H1 (cell line): ENCODE measurements around the gene HSD17B8. TPM values are rescaled to one million over a fixed set of nuclear protein-coding genes. Genes with fewer than 3 reads are reported as not detected.

ENCODE experiments used
- CTCF ChIP-seq, 3 experiments: IDR thresholded peaks; 1 replicate in 2 of 3; 2 replicates in 1 of 3; pipeline versions ENCODE4 v1.5.1 to v1.6.1; 2011; ENCODE audit warnings: low read length in 3 of 3, mild to moderate bottlenecking in 3 of 3, inconsistent platforms in 2 of 3, low read depth in 1 of 3, moderate library complexity in 1 of 3; ENCODE audit not compliant: insufficient read depth in 1 of 3; ENCODE audit errors: control extremely low read depth in 1 of 3
- GTF2F1 ChIP-seq: IDR thresholded peaks from 2 replicates; pipeline ENCODE4 v1.6.1; 2012; ENCODE audit warnings: low read depth, low read length, improper control_type of control experiment, borderline replicate concordance
- MAFK ChIP-seq: IDR thresholded peaks from 2 replicates; pipeline ENCODE4 v1.6.1; 2012; ENCODE audit warnings: low read depth, mild to moderate bottlenecking, improper control_type of control experiment, low read length
- SAP30 ChIP-seq: fragments of 300-600 bp; sonication (generic); IDR thresholded peaks from 2 replicates; pipeline ENCODE4 v1.7.1; 2012; ENCODE audit warnings: low read length, moderate library complexity, mild to moderate bottlenecking, inconsistent platforms; ENCODE audit not compliant: insufficient read depth, insufficient replicate concordance
- SIX5 ChIP-seq: IDR thresholded peaks from 2 replicates; pipeline ENCODE4 v1.6.1; 2011; ENCODE audit warnings: mild to moderate bottlenecking, low read depth, low read length
- polyA plus RNA-seq, 7 experiments: library from polyadenylated mRNA; depleted of rRNA in 3 of 7; stranded (reverse) in 5 of 7; unstranded in 2 of 7; fragments of >200 nt in 5 of 7; fragments of 200-250 nt in 2 of 7; gene quantifications; 1 replicate in 5 of 7; 2 replicates in 1 of 7; 4 replicates in 1 of 7; pipeline versions ENCODE4 v1.2.1 to v1.2.3, GENCODE V29; 2011 to 2013; ENCODE audit warnings: missing spikeins in 2 of 7, mixed read lengths in 2 of 7
- total RNA-seq: library from RNA; stranded (reverse); fragmentation: NEBNext Ultra II Directional; extraction: Animal tissue kit (Norgen Biotek cat#: 25700); gene quantifications from 2 replicates; pipeline ENCODE4 v1.2.1, GENCODE V29; 2021

HSD17B8 gene
- total and polyA plus RNA-seq, 2 of the 8 experiments (the other 6 are each of a cell fraction or from before 2014, with no cell fraction given), result 3.3 to 17.1 TPM

GRCh38 chr6:33169291-33170175 is 34.9 kb upstream of the HSD17B8 start (continued):
- TF ChIP-seq CTCF (IDR thresholded peaks at IDR 0.05; ENCODE audit: control extremely low read depth in 1 of 3, insufficient read depth in 1 of 3, low read depth in 1 of 3, low read length in 3 of 3) (no peak), SIX5 (no peak), MAFK (no peak), GTF2F1 (no peak), SAP30 (no peak)
